Esophagus muscularis mucosa (tissue), 4 donors: ENCODE measurements around the gene LANCL1. TPM values are rescaled to one million over a fixed set of nuclear protein-coding genes. Genes with fewer than 3 reads are reported as not detected.
A peak's percentile ranks its signal among the peaks of the same experiment; 100 is the strongest.

Experiments used
- DNase-seq: peaks from one replicate; pipeline ENCODE4 v3.0.0-alpha.2; 2017; ENCODE audit errors: extremely low spot score
- H3K27ac ChIP-seq, 4 donors: fragments of 200-600 bp; sonication (generic); replicated peaks in 1 of 4; 1 replicate in 3 of 4; 2 replicates in 1 of 4; pipeline ENCODE4 v1.5.1; 2016 to 2019; ENCODE audit warnings: mild to moderate bottlenecking in 1 of 4
- H3K27me3 ChIP-seq, 4 donors: fragments of 200-600 bp; sonication (generic); one replicate each; pipeline versions ENCODE4 v1.5.1 to v1.6.0; 2016 to 2019
- H3K36me3 ChIP-seq, 4 donors: fragments of 200-600 bp; sonication (generic); one replicate each; pipeline ENCODE4 v1.5.1; 2016 to 2019
- H3K4me1 ChIP-seq, 4 donors: fragments of 200-600 bp; sonication (generic); one replicate each; pipeline ENCODE4 v1.5.1; 2016 to 2019
- H3K4me3 ChIP-seq, 4 donors: fragments of 200-600 bp; sonication (generic); 1 replicate in 2 of 4; 2 replicates in 2 of 4; pipeline ENCODE4 v1.5.1; 2016 to 2019; ENCODE audit warnings: mild to moderate bottlenecking in 4 of 4, moderate library complexity in 1 of 4
- H3K9me3 ChIP-seq, 4 donors: fragments of 200-600 bp; sonication (generic); 1 replicate in 3 of 4; 2 replicates in 1 of 4; pipeline ENCODE4 v1.5.1; 2016 to 2019
- EP300 ChIP-seq: sonication (generic); formaldehyde crosslinking; IDR thresholded peaks from one replicate; pipeline ENCODE4 v1.6.1; 2017; ENCODE audit warnings: antibody characterized with exemption
- POLR2A ChIP-seq: fragments of 450-650 bp; IDR thresholded peaks from one replicate; pipeline ENCODE4 v1.6.1; 2017; ENCODE audit warnings: antibody characterized with exemption, moderate library complexity, mild to moderate bottlenecking, low read depth
- POLR2AphosphoS5 ChIP-seq, 2 donors: sonication (generic); formaldehyde crosslinking; IDR thresholded peaks; one replicate each; pipeline ENCODE4 v1.6.1; 2017; ENCODE audit warnings: antibody characterized with exemption in 2 of 2
- WGBS: methylation state at CpG from one replicate; pipeline ENCODE4 v1.1.5; 2018; 5-methylcytosine and 5-hydroxymethylcytosine counted together
- intact Hi-C: fragments of 100-400 bp; cut with DNase I; formaldehyde crosslinking; loops from one replicate; pipeline ENCODE4 v1.15.1; 2023
- total RNA-seq, 4 donors: library from RNA; depleted of rRNA; stranded (reverse); fragments of >200 nt; gene quantifications; one replicate each; pipeline versions ENCODE4 v1.1.0 to v1.2.1, GENCODE V29; 2016
- TF ChIP-seq, protein P1 (sequence below), 3 experiments: fragments of 200-600 bp in 2 of 3; fragments of 450-650 bp in 1 of 3; sonication (generic) in 2 of 3; IDR thresholded peaks; one replicate each; pipeline ENCODE4 v1.5.1; 2017 to 2019; ENCODE audit warnings: antibody characterized with exemption in 3 of 3, mild to moderate bottlenecking in 2 of 3, moderate library complexity in 1 of 3

The LANCL1 gene
- total RNA-seq, 4 donors from 2014 or later = 27.4 to 29.9 (median 27.8) TPM

DNA sequence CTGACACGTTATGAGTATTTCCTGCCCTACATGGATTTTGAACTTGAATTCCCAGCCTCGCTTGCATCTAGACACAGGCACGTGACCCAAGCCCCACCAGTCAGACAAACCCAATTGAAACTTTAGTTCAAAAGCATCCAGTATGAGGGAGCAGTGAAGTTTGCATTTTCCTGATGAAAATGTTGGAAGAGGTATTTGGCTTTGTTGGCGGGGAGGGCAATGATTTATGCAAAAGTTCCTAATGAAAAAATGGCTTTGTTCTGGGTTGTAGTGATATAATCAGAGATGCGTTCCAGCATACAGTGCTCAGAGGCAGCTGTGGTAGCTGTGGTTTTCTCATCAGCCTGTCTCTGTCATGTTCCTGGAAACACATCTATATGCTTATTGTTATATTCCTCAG, 43.0 kb upstream of the LANCL1 start:
- WGBS = 77% methylated on average over 5 of the region's 5 CpGs

DNA sequence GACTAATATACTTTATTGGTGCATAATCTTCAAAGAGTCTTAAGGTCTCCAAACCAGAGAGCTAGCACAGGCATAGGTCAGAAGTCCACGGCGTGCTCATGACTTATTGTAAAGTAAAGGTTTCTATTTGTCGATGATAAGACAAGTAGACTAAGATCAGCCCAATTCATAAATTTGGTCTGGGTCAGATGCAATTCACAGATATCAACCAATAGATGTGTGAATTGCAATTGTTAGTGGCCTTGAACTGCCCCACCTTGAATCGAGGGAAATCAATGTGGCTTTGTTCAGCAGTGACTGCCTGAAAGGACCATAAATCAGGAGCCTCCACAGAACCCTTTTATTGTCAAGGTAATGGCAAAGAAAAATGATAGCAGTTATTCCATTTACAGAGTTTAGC, 40.7 kb upstream of the LANCL1 start:
- 90% methylated on average over 4 of the region's 4 CpGs for WGBS
- intact Hi-C loops = loop anchor here (10.0 kb wide), 1 partner anchor 1852 kb away; no protein-coding TSS in a partner anchor

More for the DNA sequence above, 43.0 kb upstream of the LANCL1 start:
- no peak overlapping the region for H3K27ac ChIP-seq
- no peaks in the 10 kb centered on the region for H3K9me3 ChIP-seq
- no peaks in the 10 kb centered on the region for H3K27me3 ChIP-seq
- H3K4me1 ChIP-seq = no peaks in the 10 kb centered on the region
- DNase-seq = no peak
- TF ChIP-seq EP300 = no peak
- no peak for TF ChIP-seq POLR2AphosphoS5 (IDR thresholded peaks at IDR 0.05)
- no peak for TF ChIP-seq POLR2A
- TF ChIP-seq, protein P1, sequence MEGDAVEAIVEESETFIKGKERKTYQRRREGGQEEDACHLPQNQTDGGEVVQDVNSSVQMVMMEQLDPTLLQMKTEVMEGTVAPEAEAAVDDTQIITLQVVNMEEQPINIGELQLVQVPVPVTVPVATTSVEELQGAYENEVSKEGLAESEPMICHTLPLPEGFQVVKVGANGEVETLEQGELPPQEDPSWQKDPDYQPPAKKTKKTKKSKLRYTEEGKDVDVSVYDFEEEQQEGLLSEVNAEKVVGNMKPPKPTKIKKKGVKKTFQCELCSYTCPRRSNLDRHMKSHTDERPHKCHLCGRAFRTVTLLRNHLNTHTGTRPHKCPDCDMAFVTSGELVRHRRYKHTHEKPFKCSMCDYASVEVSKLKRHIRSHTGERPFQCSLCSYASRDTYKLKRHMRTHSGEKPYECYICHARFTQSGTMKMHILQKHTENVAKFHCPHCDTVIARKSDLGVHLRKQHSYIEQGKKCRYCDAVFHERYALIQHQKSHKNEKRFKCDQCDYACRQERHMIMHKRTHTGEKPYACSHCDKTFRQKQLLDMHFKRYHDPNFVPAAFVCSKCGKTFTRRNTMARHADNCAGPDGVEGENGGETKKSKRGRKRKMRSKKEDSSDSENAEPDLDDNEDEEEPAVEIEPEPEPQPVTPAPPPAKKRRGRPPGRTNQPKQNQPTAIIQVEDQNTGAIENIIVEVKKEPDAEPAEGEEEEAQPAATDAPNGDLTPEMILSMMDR (IDR thresholded peaks at IDR 0.05) = no peak
- intact Hi-C loops = loop anchor here (10.0 kb wide), 1 partner anchor 1855 kb away; no protein-coding TSS in a partner anchor
- H3K36me3 ChIP-seq = no peaks in the 10 kb centered on the region
- no peak overlapping the region for H3K4me3 ChIP-seq

DNA sequence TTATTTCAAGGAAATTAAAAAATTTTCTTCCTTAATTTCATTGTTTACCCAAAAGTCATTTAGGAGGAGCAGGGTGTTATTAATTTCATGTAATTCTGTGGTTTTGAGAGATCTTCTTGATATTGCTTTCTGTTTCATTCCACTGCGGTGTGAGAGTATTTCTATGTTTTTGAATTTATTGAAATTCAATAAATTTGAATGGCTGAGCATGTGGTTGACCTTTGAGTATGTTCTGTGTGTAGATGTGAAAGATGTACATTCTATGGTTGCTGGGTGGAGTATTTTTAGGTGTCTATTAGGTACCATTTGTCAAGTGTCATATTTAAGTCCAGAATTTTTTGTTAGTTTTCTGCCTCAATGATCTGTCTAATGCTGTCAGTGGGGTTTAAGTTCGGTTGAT, 39.4 kb upstream of the LANCL1 start:
- H3K36me3 ChIP-seq = no peaks in the 10 kb centered on the region
- 84% methylated on average over 2 of the region's 2 CpGs for WGBS
- intact Hi-C loops = loop anchor here (10.0 kb wide), 1 partner anchor 1851 kb away; no protein-coding TSS in a partner anchor
- no peak for DNase-seq
- H3K4me3 ChIP-seq = no peak overlapping the region
- no peak overlapping the region for H3K27ac ChIP-seq
- no peaks in the 10 kb centered on the region for H3K4me1 ChIP-seq
- TF ChIP-seq, protein P1 (IDR thresholded peaks at IDR 0.05) = no peak
- TF ChIP-seq EP300 (no peak), POLR2A (no peak), POLR2AphosphoS5 (IDR thresholded peaks at IDR 0.05) (no peak)
- H3K9me3 ChIP-seq = peaks cover 0 to 11% (median 0%) of the 10 kb centered on the region in 4 donors
- no peaks in the 10 kb centered on the region for H3K27me3 ChIP-seq

More for the DNA sequence above, 40.7 kb upstream of the LANCL1 start:
- Histone ChIP-seq H3K36me3 (no peaks in the 10 kb centered on the region), H3K4me1 (no peaks in the 10 kb centered on the region), H3K9me3 (peaks cover 0 to 11% (median 0%) of the 10 kb centered on the region in 4 donors), H3K4me3 (no peak overlapping the region), H3K27me3 (no peaks in the 10 kb centered on the region), H3K27ac (no peak overlapping the region)
- no peak for DNase-seq
- no peak for TF ChIP-seq POLR2A
- TF ChIP-seq POLR2AphosphoS5 (IDR thresholded peaks at IDR 0.05) = no peak
- TF ChIP-seq, protein P1 (IDR thresholded peaks at IDR 0.05) = no peak
- TF ChIP-seq EP300 = no peak

DNA sequence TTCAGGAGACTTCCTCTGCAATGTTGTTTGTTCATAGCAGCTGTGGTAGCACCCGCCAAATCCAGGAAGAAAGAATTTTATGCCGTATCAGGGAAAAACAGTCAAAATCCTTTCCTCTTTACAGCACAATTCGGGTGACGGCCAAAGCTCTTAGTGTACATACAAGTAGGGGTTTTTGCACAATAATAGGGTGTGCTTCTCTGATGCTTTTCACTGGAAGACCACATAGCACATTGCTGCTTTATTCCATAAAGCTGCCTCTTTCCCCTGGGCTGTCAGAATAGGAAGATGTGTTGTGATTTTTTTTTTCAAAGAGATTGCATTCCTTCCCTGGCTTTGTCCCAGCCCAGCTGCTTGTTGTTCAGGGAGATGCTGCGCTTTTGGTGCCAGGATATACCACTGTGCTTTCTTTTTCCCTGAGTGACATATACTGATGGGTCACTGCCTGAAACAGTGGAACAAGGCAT, 27.2 kb upstream of the LANCL1 start:
- peak overlapping the region in 3 of 4 donors; percentile 10 to 29 (median 22) for H3K4me3 ChIP-seq
- H3K27me3 ChIP-seq = no peaks in the 10 kb centered on the region
- intact Hi-C loops = no loop called here
- H3K36me3 ChIP-seq = no peaks in the 10 kb centered on the region
- WGBS = 46% methylated on average over 5 of the region's 5 CpGs
- DNase-seq = no peak
- H3K27ac ChIP-seq = no peak overlapping the region
- no peaks in the 10 kb centered on the region for H3K9me3 ChIP-seq
- peaks cover 0 to 10% (median 0%) of the 10 kb centered on the region in 4 donors for H3K4me1 ChIP-seq
- TF ChIP-seq EP300 (no peak), POLR2AphosphoS5 (IDR thresholded peaks at IDR 0.05) (no peak), POLR2A (no peak)
- TF ChIP-seq, protein P1 (IDR thresholded peaks at IDR 0.05) = no peak
